Small intestine (tissue), 7 donors: ENCODE measurements around the gene WASL. TPM values are rescaled to one million over a fixed set of nuclear protein-coding genes. Genes with fewer than 3 reads are reported as not detected.
"Not testable (repeated sequence)": the region's sequence is repeated elsewhere in the genome, so short reads cannot be mapped to it uniquely, and the experiment has no call there.

ENCODE experiments used
- DNase-seq, 2 donors: peaks; one replicate each; pipeline versions ENCODE4 v3.0.0 to v3.0.0-alpha.2; 2013
- FAIRE-seq: peaks from 2 replicates; lab custom pipeline; 2012; peaks lifted over from hg19 to GRCh38; lab: Jason Lieb, UNC
- H3K27ac ChIP-seq, 3 donors: one replicate each; pipeline ENCODE4 v1.5.1; 2013; ENCODE audit warnings: low read length in 2 of 3, mild to moderate bottlenecking in 2 of 3, control low read depth in 1 of 3, inconsistent platforms in 1 of 3, low read depth in 1 of 3, moderate library complexity in 1 of 3
- H3K27me3 ChIP-seq, 3 donors: one replicate each; pipeline ENCODE4 v1.6.1; 2013; ENCODE audit warnings: low read length in 3 of 3, inconsistent platforms in 1 of 3; ENCODE audit not compliant: control insufficient read depth in 3 of 3, insufficient read depth in 3 of 3
- H3K36me3 ChIP-seq, 3 donors: one replicate each; pipeline ENCODE4 v1.6.1; 2013; ENCODE audit warnings: low read length in 3 of 3, inconsistent platforms in 1 of 3, low read depth in 1 of 3, mild to moderate bottlenecking in 1 of 3, moderate library complexity in 1 of 3; ENCODE audit not compliant: control insufficient read depth in 3 of 3, insufficient read depth in 2 of 3
- H3K4me1 ChIP-seq, 3 donors: one replicate each; pipeline ENCODE4 v1.6.1; 2013; ENCODE audit warnings: low read length in 2 of 3, inconsistent platforms in 1 of 3, low read depth in 1 of 3, mild to moderate bottlenecking in 1 of 3, moderate library complexity in 1 of 3; ENCODE audit not compliant: control insufficient read depth in 3 of 3, insufficient read depth in 2 of 3
- H3K4me3 ChIP-seq, 3 donors: one replicate each; pipeline ENCODE4 v1.5.1; 2013; ENCODE audit warnings: low read length in 3 of 3, control low read depth in 1 of 3, inconsistent platforms in 1 of 3, low read depth in 1 of 3, mild to moderate bottlenecking in 1 of 3, moderate library complexity in 1 of 3
- H3K9me3 ChIP-seq, 2 donors: one replicate each; pipeline ENCODE4 v1.6.1; 2013; ENCODE audit warnings: low read depth in 1 of 2, low read length in 1 of 2; ENCODE audit not compliant: control insufficient read depth in 2 of 2, insufficient read depth in 1 of 2
- WGBS, 3 donors: extraction: QIAGEN DNeasy Blood & Tissue Kit; methylation state at CpG; one replicate each; pipeline ENCODE4 v1.1.7; 2013; 5-methylcytosine and 5-hydroxymethylcytosine counted together
- polyA plus RNA-seq, 4 donors: library from polyadenylated mRNA; stranded (reverse) in 3 of 4; unstranded in 1 of 4; fragments of 200-250 nt in 3 of 4; fragments of 120-200 nt in 1 of 4; gene quantifications; one replicate each; pipeline versions ENCODE4 v1.2.1 to v1.2.3, GENCODE V29; 2013
- donor health status: healthy with polysubstance abuse.
- donor health status: control.
- donor health status: control.
- donor health status: Bipolar disorder and iron deficiency.
- donor health status: healthy.

The WASL gene
- polyA plus RNA-seq, 4 donors, result 26.8 to 73.1 (median 36.3) TPM

DNA sequence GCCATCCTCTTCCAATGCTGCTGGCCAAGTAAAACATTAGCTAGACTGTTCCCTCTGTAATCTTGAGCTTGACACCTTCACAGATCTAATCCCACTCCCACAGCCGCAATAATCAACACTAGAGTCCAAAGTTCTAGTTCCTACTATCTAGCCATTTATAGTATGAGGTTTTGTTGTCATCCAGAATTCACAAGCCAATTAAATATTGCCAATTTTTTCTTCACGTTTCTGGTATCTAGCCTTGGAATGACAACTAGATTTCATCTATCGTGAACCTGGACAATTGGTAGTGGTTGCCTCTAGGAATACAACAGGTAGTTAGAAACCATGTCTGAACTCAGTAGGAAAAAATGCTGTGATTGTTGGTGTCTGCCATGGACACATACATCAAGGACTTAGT is 10.4 kb downstream of the WASL start:
- no peaks in the 10 kb centered on the region for H3K9me3 ChIP-seq
- DNase-seq (peak; percentile 81 to 90), FAIRE-seq (no peak)
- peaks cover 10 to 24% (median 12%) of the 10 kb centered on the region in 3 donors for H3K4me1 ChIP-seq
- no peaks in the 10 kb centered on the region for H3K27me3 ChIP-seq
- peaks cover 0 to 6% (median 0%) of the 10 kb centered on the region in 3 donors for H3K36me3 ChIP-seq
- H3K27ac ChIP-seq, result peak overlapping the region in 1 of 3 donors; percentile 57
- H3K4me3 ChIP-seq, result no peak overlapping the region
- WGBS, 3 donors, result 18 to 67% (median 28%) methylated on average over 3 of the region's 3 CpGs

- not testable (repeated sequence) for FAIRE-seq, H3K27ac ChIP-seq, H3K27me3 ChIP-seq, DNase-seq, H3K36me3 ChIP-seq, H3K9me3 ChIP-seq, H3K4me3 ChIP-seq
- WGBS, 3 donors, result 88 to 95% (median 90%) methylated on average over 10 of the region's 10 CpGs
- H3K4me1 ChIP-seq, result peaks cover 10 to 24% (median 12%) of the 10 kb centered on the region in 3 donors
Observed at GRCh38 chr7:123737168-123737674, 11.6 kb downstream of the WASL start.

GRCh38 chr7:123735539-123735938 is 13.3 kb downstream of the WASL start:
- Histone ChIP-seq H3K4me1 (peaks cover 3 to 14% (median 7%) of the 10 kb centered on the region in 3 donors), H3K9me3 (no peaks in the 10 kb centered on the region), H3K27me3 (no peaks in the 10 kb centered on the region), H3K4me3 (no peak overlapping the region), H3K27ac (no peak overlapping the region), H3K36me3 (peaks cover 0 to 1% (median 0%) of the 10 kb centered on the region in 3 donors)
- 84 to 93% (median 91%) methylated on average over 5 of the region's 5 CpGs for WGBS, 3 donors
- DNase-seq, result no peak
- no peak for FAIRE-seq

GRCh38 chr7:123734498-123734897 is 14.3 kb downstream of the WASL start:
- DNase-seq, result no peak
- 78 to 91% (median 79%) methylated on average over 3 of the region's 3 CpGs for WGBS, 3 donors

GRCh38 chr7:123732413-123733091 is 16.3 kb downstream of the WASL start:
- H3K4me1 ChIP-seq, result peaks cover 0 to 2% (median 0%) of the 10 kb centered on the region in 3 donors
- no peaks in the 10 kb centered on the region for H3K27me3 ChIP-seq
- WGBS, 3 donors, result 95 to 98% (median 96%) methylated on average over 3 of the region's 3 CpGs
- DNase-seq (no peak), FAIRE-seq (no peak)
- no peak overlapping the region for H3K27ac ChIP-seq
- peaks cover 0 to 3% (median 0%) of the 10 kb centered on the region in 3 donors for H3K36me3 ChIP-seq
- H3K4me3 ChIP-seq, result no peak overlapping the region
- H3K9me3 ChIP-seq, result no peaks in the 10 kb centered on the region

More at GRCh38 chr7:123734498-123734897, 14.3 kb downstream of the WASL start:
- FAIRE-seq, result no peak
- H3K27me3 ChIP-seq, result no peaks in the 10 kb centered on the region
- no peaks in the 10 kb centered on the region for H3K36me3 ChIP-seq
- H3K4me3 ChIP-seq, result no peak overlapping the region
- no peaks in the 10 kb centered on the region for H3K9me3 ChIP-seq
- H3K4me1 ChIP-seq, result peaks cover 2 to 13% (median 7%) of the 10 kb centered on the region in 3 donors
- H3K27ac ChIP-seq, result no peak overlapping the region

DNA sequence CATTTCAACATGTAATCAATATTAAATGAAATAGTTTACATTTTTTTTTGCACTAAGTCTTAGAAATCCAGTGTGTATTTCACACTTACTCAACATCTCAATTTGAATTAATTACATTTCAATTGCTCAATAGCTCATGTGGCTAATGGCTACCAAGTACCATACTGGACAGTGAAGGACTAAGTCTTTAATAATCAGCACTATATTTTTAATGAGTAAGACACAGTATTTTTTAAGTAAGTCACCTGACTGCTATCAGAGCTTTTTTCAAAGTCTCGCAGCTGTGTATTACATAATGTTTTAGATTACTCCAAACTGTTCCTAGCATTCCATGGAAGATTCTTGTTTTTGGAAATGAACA is 19.6 kb downstream of the WASL start:
- Histone ChIP-seq H3K36me3 (peaks cover 0 to 7% (median 0%) of the 10 kb centered on the region in 3 donors), H3K4me1 (peaks cover 0 to 6% (median 4%) of the 10 kb centered on the region in 3 donors), H3K27ac (no peak overlapping the region), H3K27me3 (no peaks in the 10 kb centered on the region), H3K4me3 (no peak overlapping the region), H3K9me3 (no peaks in the 10 kb centered on the region)
- 92 to 100% (median 97%) methylated on average over 1 of the region's 1 CpG for WGBS, 3 donors
- FAIRE-seq, result no peak
- no peak for DNase-seq

GRCh38 chr7:123727071-123727837 is 21.5 kb downstream of the WASL start:
- Histone ChIP-seq H3K27me3 (no peaks in the 10 kb centered on the region), H3K27ac (no peak overlapping the region), H3K4me3 (no peak overlapping the region), H3K4me1 (peaks cover 0 to 12% (median 7%) of the 10 kb centered on the region in 3 donors), H3K36me3 (peaks cover 0 to 7% (median 0%) of the 10 kb centered on the region in 3 donors), H3K9me3 (no peaks in the 10 kb centered on the region)
- no peak for DNase-seq
- WGBS, 3 donors, result 73 to 84% (median 80%) methylated on average over 4 of the region's 4 CpGs
- no peak for FAIRE-seq

DNA sequence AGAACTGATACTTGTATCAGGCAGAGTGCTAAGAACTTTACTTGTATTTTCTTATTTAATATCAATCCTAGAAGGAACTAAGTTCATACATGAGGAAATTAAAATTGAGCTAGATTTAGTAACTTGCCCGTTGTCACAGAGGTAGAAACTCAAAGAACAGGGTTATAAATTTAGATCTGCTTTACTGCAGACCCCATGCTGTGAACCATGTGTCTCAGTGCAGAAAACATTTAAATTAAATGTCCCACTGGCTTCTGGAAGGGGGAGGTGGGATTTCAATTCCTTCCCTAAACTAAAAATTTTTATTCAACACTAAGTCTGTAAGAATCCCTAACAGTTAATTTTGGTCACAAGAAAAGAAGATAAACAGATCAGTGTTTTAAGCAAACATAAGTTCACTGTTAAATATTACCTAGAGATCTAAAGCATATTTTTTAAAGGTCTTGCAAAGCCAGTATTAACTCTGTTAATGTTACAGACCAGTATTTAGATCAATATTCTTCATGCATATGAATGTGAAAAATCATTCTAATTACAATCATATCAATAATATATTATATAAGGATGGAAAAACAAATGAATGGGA is 23.1 kb downstream of the WASL start:
- no peak overlapping the region for H3K4me3 ChIP-seq
- H3K27ac ChIP-seq, result no peak overlapping the region
- 20 to 35% (median 27%) methylated on average over 1 of the region's 1 CpG for WGBS, 3 donors
- peaks cover 3 to 12% (median 7%) of the 10 kb centered on the region in 3 donors for H3K4me1 ChIP-seq
- H3K36me3 ChIP-seq, result peaks cover 0 to 7% (median 0%) of the 10 kb centered on the region in 3 donors
- no peak for DNase-seq
- no peak for FAIRE-seq
- no peaks in the 10 kb centered on the region for H3K27me3 ChIP-seq
- no peaks in the 10 kb centered on the region for H3K9me3 ChIP-seq
